HepG2 (cell line): ENCODE measurements around the gene NAGA. TPM values are rescaled to one million over a fixed set of nuclear protein-coding genes. Genes with fewer than 3 reads are reported as not detected.

Experiments
- FOXA1 ChIP-seq, 2 experiments: fragments of 450-650 bp in 1 of 2; sonication (generic) in 1 of 2; formaldehyde crosslinking in 1 of 2; IDR thresholded peaks; 2 replicates each; pipeline versions ENCODE4 v1.4.0 to v1.6.1; 2016 to 2020; ENCODE audit warnings: missing genetic modification reagents in 1 of 2
- HDAC2 ChIP-seq: sonication (generic); formaldehyde crosslinking; IDR thresholded peaks from 2 replicates; pipeline ENCODE4 v1.4.0; 2020; ENCODE audit warnings: missing genetic modification reagents
- HES4 ChIP-seq: sonication (generic); formaldehyde crosslinking; IDR thresholded peaks from 2 replicates; pipeline ENCODE4 v1.9.0; 2021; ENCODE audit warnings: mild to moderate bottlenecking, missing genetic modification reagents, borderline replicate concordance
- HHEX ChIP-seq: IDR thresholded peaks from 2 replicates; pipeline ENCODE4 v1.6.1; 2016; ENCODE audit warnings: control low read depth
- NR3C1 ChIP-seq: sonication (generic); formaldehyde crosslinking; IDR thresholded peaks from 2 replicates; pipeline ENCODE4 v1.4.0; 2020; ENCODE audit warnings: missing genetic modification reagents
- RERE ChIP-seq: IDR thresholded peaks from 2 replicates; pipeline ENCODE4 v1.6.1; 2016; ENCODE audit warnings: low read depth, missing genetic modification reagents, missing compliant biosample characterization
- TAF15 ChIP-seq: fragments of 200-400 bp; formaldehyde crosslinking; IDR thresholded peaks from one replicate; pipeline ENCODE4 v1.6.1; 2018; ENCODE audit warnings: mild to moderate bottlenecking, low read depth, low read length; ENCODE audit not compliant: poor library complexity, severe bottlenecking
- TBL1XR1 ChIP-seq: fragments of 150-350 bp; IDR thresholded peaks from 2 replicates; pipeline ENCODE4 v1.6.1; 2014; ENCODE audit warnings: borderline replicate concordance, low read length; ENCODE audit not compliant: partially characterized antibody
- ZNF451 ChIP-seq: sonication (generic); formaldehyde crosslinking; IDR thresholded peaks from 2 replicates; pipeline ENCODE4 v1.5.0; 2020; ENCODE audit warnings: mild to moderate bottlenecking, missing genetic modification reagents
- ZNF710 ChIP-seq: sonication (generic); formaldehyde crosslinking; IDR thresholded peaks from 2 replicates; pipeline ENCODE4 v1.5.0; 2020; ENCODE audit warnings: mild to moderate bottlenecking, missing genetic modification reagents, borderline replicate concordance
- ZNF737 ChIP-seq: sonication (generic); formaldehyde crosslinking; IDR thresholded peaks from 2 replicates; pipeline ENCODE4 v1.5.0; 2020; ENCODE audit warnings: missing genetic modification reagents, mild to moderate bottlenecking, borderline replicate concordance
- ZNF761 ChIP-seq: sonication (generic); formaldehyde crosslinking; conservative IDR thresholded peaks from 2 replicates; pipeline ENCODE4 v1.4.0; 2020; ENCODE audit warnings: mild to moderate bottlenecking, missing genetic modification reagents
- ZNF766 ChIP-seq: sonication (generic); formaldehyde crosslinking; IDR thresholded peaks from 2 replicates; pipeline ENCODE4 v1.5.0; 2020; ENCODE audit warnings: missing genetic modification reagents, borderline replicate concordance
- polyA plus RNA-seq, 8 experiments: library from polyadenylated mRNA; depleted of rRNA in 3 of 8; stranded (reverse) in 7 of 8; unstranded in 1 of 8; fragments of >200 nt; fragmentation: Illumina TruSeq in 4 of 8; extraction: Trizol in 4 of 8; gene quantifications; 2 replicates each; pipeline versions ENCODE4 v1.2.1 to v1.2.3, GENCODE V29; 2011 to 2016; ENCODE audit warnings: low read depth in 4 of 8, missing spikeins in 1 of 8, mixed read lengths in 1 of 8; ENCODE audit not compliant: insufficient read depth in 1 of 8
- total RNA-seq, 5 experiments: library from RNA; depleted of rRNA; stranded (reverse); fragments of >200 nt; fragmentation: Illumina TruSeq; extraction: Trizol; gene quantifications; 2 replicates each; pipeline ENCODE4 v1.2.3, GENCODE V29; 2016; ENCODE audit warnings: low read depth in 1 of 5
- TF ChIP-seq, protein P1 (sequence below): sonication (generic); formaldehyde crosslinking; IDR thresholded peaks from 2 replicates; pipeline ENCODE4 v1.8.0; 2022; ENCODE audit warnings: missing genetic modification reagents, mild to moderate bottlenecking, inconsistent platforms, borderline replicate concordance
- TF ChIP-seq, protein P2 (sequence below): sonication (generic); formaldehyde crosslinking; IDR thresholded peaks from 2 replicates; pipeline ENCODE4 v1.4.0; 2020; ENCODE audit warnings: mild to moderate bottlenecking, missing genetic modification reagents

Gene NAGA
- total and polyA plus RNA-seq, 2 of the 13 experiments (the other 11 are each of a cell fraction or from before 2014, with no cell fraction given), result 15.1 to 23.4 TPM

DNA sequence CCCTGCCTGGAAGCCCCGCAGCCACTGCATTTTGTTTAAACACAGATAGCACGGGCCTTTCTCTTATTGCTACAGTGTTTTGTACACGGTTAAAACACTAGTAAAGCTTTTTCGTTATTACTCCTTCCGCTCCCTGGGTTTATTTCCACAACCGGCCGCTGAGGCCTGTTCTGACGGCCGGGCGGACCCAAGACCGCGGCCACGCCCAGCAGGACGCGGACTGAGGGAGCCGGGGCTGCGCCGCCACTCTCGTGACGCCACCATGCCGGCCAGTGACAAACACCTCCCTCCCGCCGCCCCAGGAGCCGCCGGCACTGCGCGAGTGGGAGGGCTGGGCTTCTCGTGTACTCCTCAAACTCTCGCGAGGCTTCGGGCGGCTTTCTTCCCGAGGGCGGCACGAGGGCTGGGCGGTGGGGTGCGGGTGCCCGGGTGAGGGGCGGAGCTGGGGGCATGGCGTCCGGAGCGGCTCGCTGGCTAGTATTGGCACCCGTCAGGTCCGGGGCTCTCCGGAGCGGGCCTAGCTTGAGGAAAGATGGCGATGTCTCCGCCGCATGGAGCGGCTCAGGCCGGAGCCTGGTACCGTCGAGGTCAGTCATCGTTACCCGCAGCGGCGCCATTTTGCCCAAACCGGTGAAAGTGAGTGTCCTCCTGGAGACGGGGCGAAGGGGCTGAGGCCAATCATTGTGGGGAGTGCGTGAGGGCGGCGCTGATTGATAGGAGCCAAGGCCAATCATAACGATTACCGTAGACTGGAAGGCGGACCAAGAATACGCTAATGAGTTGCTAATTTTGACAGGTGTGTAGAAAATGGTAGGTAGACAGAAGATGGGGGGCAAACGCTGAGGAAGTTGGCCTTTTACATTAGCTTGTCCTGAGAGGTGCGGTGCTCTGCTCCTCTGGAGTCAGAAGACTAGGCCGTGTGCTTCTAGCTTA lies 9.0 kb upstream of the NAGA start, which contains the start of gene SMDT1 (continued):
- no peak for TF ChIP-seq HHEX (CRISPR knock-in tag)
- peak; percentile 90 for TF ChIP-seq ZNF766 (CRISPR knock-in tag)
- TF ChIP-seq ZNF710 (CRISPR knock-in tag), result no peak; the same call in 1 of the 2 replicates
- no peak for TF ChIP-seq TAF15
- no peak for TF ChIP-seq NR3C1 (CRISPR knock-in tag)
- peak; percentile 91; the same call in 1 of the 2 replicates for TF ChIP-seq ZNF761
- TF ChIP-seq, protein P1, sequence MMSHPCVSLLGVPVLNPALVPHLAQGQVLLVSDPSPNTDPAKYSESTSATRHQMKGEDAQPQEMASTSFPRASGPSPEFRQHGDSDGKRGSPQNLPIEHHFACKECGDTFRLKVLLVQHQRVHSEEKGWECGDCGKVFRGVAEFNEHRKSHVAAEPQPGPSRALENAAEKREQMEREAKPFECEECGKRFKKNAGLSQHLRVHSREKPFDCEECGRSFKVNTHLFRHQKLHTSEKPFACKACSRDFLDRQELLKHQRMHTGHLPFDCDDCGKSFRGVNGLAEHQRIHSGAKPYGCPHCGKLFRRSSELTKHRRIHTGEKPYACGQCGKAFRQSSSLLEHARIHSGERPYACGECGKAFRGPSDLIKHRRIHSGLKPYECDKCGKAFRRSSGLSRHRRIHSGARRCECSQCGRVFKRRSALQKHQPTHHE (CRISPR knock-in tag), result no peak
- TF ChIP-seq FOXA1 (IDR thresholded peaks at IDR 0.05), result no peak
- TF ChIP-seq FOXA1 (CRISPR knock-in tag; IDR thresholded peaks at IDR 0.05), result peak; percentile 56; the same call in 1 of the 2 replicates
- TF ChIP-seq ZNF451 (CRISPR knock-in tag), result peak; percentile 78; the same call in 1 of the 2 replicates
- TF ChIP-seq HDAC2 (CRISPR knock-in tag), result 0 out of 2 replicates have a peak, but pooled peaks have one; percentile 26
- TF ChIP-seq RERE (CRISPR knock-in tag), result no peak
- no peak for TF ChIP-seq TBL1XR1
- TF ChIP-seq HES4 (CRISPR knock-in tag), result 0 out of 2 replicates have a peak, but pooled peaks have one; percentile 14
- TF ChIP-seq, protein P2, sequence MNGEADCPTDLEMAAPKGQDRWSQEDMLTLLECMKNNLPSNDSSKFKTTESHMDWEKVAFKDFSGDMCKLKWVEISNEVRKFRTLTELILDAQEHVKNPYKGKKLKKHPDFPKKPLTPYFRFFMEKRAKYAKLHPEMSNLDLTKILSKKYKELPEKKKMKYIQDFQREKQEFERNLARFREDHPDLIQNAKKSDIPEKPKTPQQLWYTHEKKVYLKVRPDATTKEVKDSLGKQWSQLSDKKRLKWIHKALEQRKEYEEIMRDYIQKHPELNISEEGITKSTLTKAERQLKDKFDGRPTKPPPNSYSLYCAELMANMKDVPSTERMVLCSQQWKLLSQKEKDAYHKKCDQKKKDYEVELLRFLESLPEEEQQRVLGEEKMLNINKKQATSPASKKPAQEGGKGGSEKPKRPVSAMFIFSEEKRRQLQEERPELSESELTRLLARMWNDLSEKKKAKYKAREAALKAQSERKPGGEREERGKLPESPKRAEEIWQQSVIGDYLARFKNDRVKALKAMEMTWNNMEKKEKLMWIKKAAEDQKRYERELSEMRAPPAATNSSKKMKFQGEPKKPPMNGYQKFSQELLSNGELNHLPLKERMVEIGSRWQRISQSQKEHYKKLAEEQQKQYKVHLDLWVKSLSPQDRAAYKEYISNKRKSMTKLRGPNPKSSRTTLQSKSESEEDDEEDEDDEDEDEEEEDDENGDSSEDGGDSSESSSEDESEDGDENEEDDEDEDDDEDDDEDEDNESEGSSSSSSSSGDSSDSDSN, result peak; percentile 65
- no peak for TF ChIP-seq ZNF737 (CRISPR knock-in tag)
